ENCODE results near the gene JOSD2.

Gene JOSD2

DNA sequence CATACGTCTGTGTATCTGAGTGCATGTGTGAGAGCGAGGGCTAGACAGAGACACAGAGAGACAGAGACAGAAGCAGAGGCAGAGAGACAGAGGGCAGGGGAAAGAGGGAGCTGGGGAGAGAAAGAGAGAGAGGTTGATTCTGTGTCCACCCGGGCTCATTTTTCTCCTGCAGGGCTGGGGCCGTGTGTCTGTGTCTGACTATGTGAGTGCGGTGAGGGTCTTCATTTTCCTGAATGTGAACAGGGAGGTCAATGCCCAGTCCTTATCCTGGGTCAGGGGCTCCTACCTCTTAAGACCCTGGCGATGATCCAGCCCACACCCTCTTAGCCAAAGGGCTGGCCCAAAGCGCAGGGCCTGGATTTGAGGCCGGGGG is 39.6 kb upstream of the JOSD2 start:
- Histone ChIP-seq H4K20me1 (ENCODE audit: low read depth, low read length) (no peaks in the 10 kb centered on the region), H3K79me2 (ENCODE audit: insufficient read depth, low read length) (no peaks in the 10 kb centered on the region), H3F3A (ENCODE audit: insufficient read depth) (no peaks in the 10 kb centered on the region), H3K27me3 (ENCODE audit: low read length) (no peaks in the 10 kb centered on the region), H3K4me2 (ENCODE audit: low read depth, low read length, poor library complexity, severe bottlenecking) (no peak overlapping the region), H3K9me2 (replicated peaks; ENCODE audit: insufficient read depth, low read length) (no peaks in the 10 kb centered on the region), H2AFZ (ENCODE audit: low read depth, low read length, severe bottlenecking) (no peak overlapping the region), H3K4me3 (ENCODE audit: insufficient read depth, low read length, poor library complexity, severe bottlenecking) (no peak overlapping the region), H3K9ac (ENCODE audit: low read length) (no peak overlapping the region), H3K9me3 (ENCODE audit: insufficient read depth, low read length) (no peaks in the 10 kb centered on the region), H3K27ac (ENCODE audit: low read depth, low read length) (no peak overlapping the region), H3K36me3 (ENCODE audit: low read length) (no peaks in the 10 kb centered on the region)
- no peak for TF ChIP-seq EZH2phosphoT487 (conservative IDR thresholded peaks at IDR 0.05; ENCODE audit: low read length)
- TF ChIP-seq, protein P1, sequence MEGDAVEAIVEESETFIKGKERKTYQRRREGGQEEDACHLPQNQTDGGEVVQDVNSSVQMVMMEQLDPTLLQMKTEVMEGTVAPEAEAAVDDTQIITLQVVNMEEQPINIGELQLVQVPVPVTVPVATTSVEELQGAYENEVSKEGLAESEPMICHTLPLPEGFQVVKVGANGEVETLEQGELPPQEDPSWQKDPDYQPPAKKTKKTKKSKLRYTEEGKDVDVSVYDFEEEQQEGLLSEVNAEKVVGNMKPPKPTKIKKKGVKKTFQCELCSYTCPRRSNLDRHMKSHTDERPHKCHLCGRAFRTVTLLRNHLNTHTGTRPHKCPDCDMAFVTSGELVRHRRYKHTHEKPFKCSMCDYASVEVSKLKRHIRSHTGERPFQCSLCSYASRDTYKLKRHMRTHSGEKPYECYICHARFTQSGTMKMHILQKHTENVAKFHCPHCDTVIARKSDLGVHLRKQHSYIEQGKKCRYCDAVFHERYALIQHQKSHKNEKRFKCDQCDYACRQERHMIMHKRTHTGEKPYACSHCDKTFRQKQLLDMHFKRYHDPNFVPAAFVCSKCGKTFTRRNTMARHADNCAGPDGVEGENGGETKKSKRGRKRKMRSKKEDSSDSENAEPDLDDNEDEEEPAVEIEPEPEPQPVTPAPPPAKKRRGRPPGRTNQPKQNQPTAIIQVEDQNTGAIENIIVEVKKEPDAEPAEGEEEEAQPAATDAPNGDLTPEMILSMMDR (IDR thresholded peaks at IDR 0.05; ENCODE audit: insufficient read depth, low read length, poor library complexity, severe bottlenecking), result no peak

DNA sequence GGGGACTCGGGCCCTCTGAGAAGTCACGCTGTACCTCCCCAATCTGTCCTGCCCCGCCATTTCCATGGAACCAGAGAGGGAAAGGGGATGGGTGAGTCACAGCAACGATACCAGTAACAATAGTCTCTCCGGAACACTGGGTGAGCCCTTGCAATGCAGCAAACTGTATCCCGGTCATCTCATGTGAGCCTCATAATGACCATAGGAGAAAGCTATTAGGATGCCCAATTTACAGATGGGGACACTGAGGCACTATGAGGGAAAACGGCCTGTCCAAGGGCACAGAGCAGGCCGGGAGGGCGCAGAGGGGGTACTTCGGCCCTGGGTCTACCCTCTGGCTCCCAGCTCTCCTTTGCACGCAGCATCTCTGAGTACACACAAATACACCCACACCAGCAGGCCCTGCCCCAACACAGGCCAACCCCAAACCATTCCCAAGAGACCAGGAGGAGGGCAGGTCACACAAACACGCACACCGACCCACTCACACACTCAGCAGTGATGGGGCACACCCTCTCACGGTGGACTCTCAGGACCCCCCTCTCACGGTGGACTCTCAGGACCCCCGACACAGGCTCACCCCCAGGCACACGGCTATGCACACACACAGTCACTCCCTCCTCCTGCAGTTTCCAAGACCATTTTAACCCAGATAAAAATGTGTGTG is 39.1 kb upstream of the JOSD2 start:
- no peak overlapping the region for H2AFZ ChIP-seq (ENCODE audit: low read depth, low read length, severe bottlenecking)
- no peak overlapping the region for H3K9ac ChIP-seq (ENCODE audit: low read length)
- no peaks in the 10 kb centered on the region for H3F3A ChIP-seq (ENCODE audit: insufficient read depth)
- TF ChIP-seq EZH2phosphoT487 (conservative IDR thresholded peaks at IDR 0.05; ENCODE audit: low read length), result no peak
- TF ChIP-seq, protein P1 (IDR thresholded peaks at IDR 0.05; ENCODE audit: insufficient read depth, low read length, poor library complexity, severe bottlenecking), result no peak
- no peak overlapping the region for H3K4me2 ChIP-seq (ENCODE audit: low read depth, low read length, poor library complexity, severe bottlenecking)
- no peaks in the 10 kb centered on the region for H3K9me2 ChIP-seq (replicated peaks; ENCODE audit: insufficient read depth, low read length)
- H3K27me3 ChIP-seq (ENCODE audit: low read length), result no peaks in the 10 kb centered on the region
- no peaks in the 10 kb centered on the region for H3K79me2 ChIP-seq (ENCODE audit: insufficient read depth, low read length)
- no peaks in the 10 kb centered on the region for H3K36me3 ChIP-seq (ENCODE audit: low read length)
- H3K4me3 ChIP-seq (ENCODE audit: insufficient read depth, low read length, poor library complexity, severe bottlenecking), result no peak overlapping the region
- no peaks in the 10 kb centered on the region for H3K9me3 ChIP-seq (ENCODE audit: insufficient read depth, low read length)
- H4K20me1 ChIP-seq (ENCODE audit: low read depth, low read length), result no peaks in the 10 kb centered on the region
- no peak overlapping the region for H3K27ac ChIP-seq (ENCODE audit: low read depth, low read length)

DNA sequence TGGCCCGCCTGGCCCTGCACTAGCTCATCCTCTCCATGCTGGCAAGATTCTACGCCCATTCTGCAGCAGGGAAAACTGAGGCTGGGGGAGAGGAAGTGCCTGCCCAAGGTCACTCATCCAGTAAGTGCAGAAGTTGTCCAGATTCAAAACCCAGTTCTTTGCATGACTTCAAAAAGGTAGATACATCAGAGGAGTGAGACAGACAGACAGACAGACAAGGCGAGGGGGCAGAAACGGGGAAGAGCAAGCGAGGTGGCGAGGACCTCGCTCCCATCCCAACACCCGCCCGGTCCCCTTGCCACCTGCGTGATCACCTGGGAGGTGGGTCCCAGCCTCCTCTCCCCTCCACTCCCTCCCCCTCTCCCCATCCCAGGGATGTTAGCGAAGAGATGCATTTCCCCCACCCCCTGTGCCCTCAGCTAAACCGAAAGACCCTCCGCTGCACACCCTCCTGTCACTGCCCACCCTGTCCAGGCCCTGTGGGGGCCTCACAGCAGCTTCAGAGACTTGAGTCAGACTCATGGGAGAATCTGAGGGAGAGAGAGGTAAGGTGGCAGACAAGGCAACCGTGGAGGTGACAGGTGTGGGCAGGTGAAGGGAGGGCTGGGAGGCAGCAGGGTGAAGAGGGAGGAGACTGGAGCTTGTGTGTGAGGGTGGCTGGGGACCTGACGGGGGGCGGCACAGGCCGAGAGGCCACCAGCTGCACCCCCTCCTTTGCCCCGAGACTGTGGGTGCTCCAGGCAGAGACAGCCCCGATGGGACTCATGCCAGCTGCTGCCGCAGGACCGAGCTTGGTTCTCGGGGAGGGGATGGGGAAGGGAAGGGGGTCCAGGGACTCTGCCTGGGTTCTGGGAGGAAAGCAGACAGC is 38.3 kb upstream of the JOSD2 start:
- Histone ChIP-seq H2AFZ (ENCODE audit: low read depth, low read length, severe bottlenecking) (no peak overlapping the region), H3K4me2 (ENCODE audit: low read depth, low read length, poor library complexity, severe bottlenecking) (no peak overlapping the region), H3K9me3 (ENCODE audit: insufficient read depth, low read length) (no peaks in the 10 kb centered on the region)

More for the DNA sequence above, 38.3 kb upstream of the JOSD2 start:
- no peaks in the 10 kb centered on the region for H3F3A ChIP-seq (ENCODE audit: insufficient read depth)
- H3K9ac ChIP-seq (ENCODE audit: low read length), result no peak overlapping the region
- no peaks in the 10 kb centered on the region for H3K9me2 ChIP-seq (replicated peaks; ENCODE audit: insufficient read depth, low read length)
- H4K20me1 ChIP-seq (ENCODE audit: low read depth, low read length), result no peaks in the 10 kb centered on the region
- no peak overlapping the region for H3K27ac ChIP-seq (ENCODE audit: low read depth, low read length)
- H3K36me3 ChIP-seq (ENCODE audit: low read length), result no peaks in the 10 kb centered on the region
- H3K27me3 ChIP-seq (ENCODE audit: low read length), result no peaks in the 10 kb centered on the region
- no peak overlapping the region for H3K4me3 ChIP-seq (ENCODE audit: insufficient read depth, low read length, poor library complexity, severe bottlenecking)
- TF ChIP-seq, protein P1 (IDR thresholded peaks at IDR 0.05; ENCODE audit: insufficient read depth, low read length, poor library complexity, severe bottlenecking), result no peak
- no peak for TF ChIP-seq EZH2phosphoT487 (conservative IDR thresholded peaks at IDR 0.05; ENCODE audit: low read length)
- no peaks in the 10 kb centered on the region for H3K79me2 ChIP-seq (ENCODE audit: insufficient read depth, low read length)

All from SU-DHL-6 (cell line).